OCI-LY3 (cell line): ENCODE measurements around the gene SPATS2.

Experiments used
- H2AFZ ChIP-seq: fragments of 200-600, 300-600 bp; shearing (Covaris generic); 2 replicates; pipeline ENCODE4 v1.6.0; 2014; ENCODE audit warnings: antibody characterized with exemption, low read depth, low read length
- H3K27ac ChIP-seq: fragments of 200-600, 300-600 bp; sonication (generic); 2 replicates; pipeline ENCODE4 v1.5.1; 2014; ENCODE audit warnings: mild to moderate bottlenecking, low read length, moderate library complexity, mixed read lengths
- H3K27me3 ChIP-seq: fragments of 200-600, 300-600 bp; sonication (generic); 2 replicates; pipeline ENCODE4 v1.6.1; 2014; ENCODE audit warnings: low read depth, low read length, mixed read lengths
- H3K36me3 ChIP-seq: fragments of 200-600, 300-600 bp; sonication (generic); replicated peaks from 2 replicates; pipeline ENCODE3; 2014; ENCODE audit warnings: low read depth, low read length, mixed read lengths
- H3K4me1 ChIP-seq: fragments of 300-600, 200-600 bp; sonication (generic); 2 replicates; pipeline ENCODE4 v1.6.1; 2014; ENCODE audit warnings: low read length, mixed read lengths
- H3K4me2 ChIP-seq: fragments of 200-600, 300-600 bp; sonication (generic); 2 replicates; pipeline ENCODE4 v1.6.1; 2014; ENCODE audit warnings: low read length, mixed read lengths
- H3K4me3 ChIP-seq: fragments of 300-600, 200-600 bp; sonication (generic); 2 replicates; pipeline ENCODE4 v1.5.1; 2014; ENCODE audit warnings: antibody characterized with exemption, mild to moderate bottlenecking, low read length, moderate library complexity
- H3K79me2 ChIP-seq: fragments of 300-600, 200-600 bp; shearing (Covaris generic); 2 replicates; pipeline ENCODE4 v1.6.1; 2014; ENCODE audit warnings: mild to moderate bottlenecking, low read length, mixed read lengths
- H3K9ac ChIP-seq: fragments of 300-600, 200-600 bp; shearing (Covaris generic); 2 replicates; pipeline ENCODE4 v1.6.0; 2014; ENCODE audit warnings: mild to moderate bottlenecking, low read length, moderate library complexity
- H3K9me3 ChIP-seq: fragments of 200-600, 300-600 bp; shearing (Covaris generic); 2 replicates; pipeline ENCODE4 v1.6.1; 2014; ENCODE audit warnings: low read length, mixed read lengths; ENCODE audit not compliant: insufficient read depth
- H4K20me1 ChIP-seq: fragments of 200-600, 300-600 bp; sonication (generic); 2 replicates; pipeline ENCODE4 v1.6.1; 2016; ENCODE audit warnings: low read length, mixed read lengths; ENCODE audit not compliant: insufficient read depth
- CTCF ChIP-seq: fragments of 200-600, 300-600 bp; sonication (generic); IDR thresholded peaks from 2 replicates; pipeline ENCODE4 v1.5.1; 2014; ENCODE audit warnings: antibody characterized with exemption, low read length, low read depth
- EZH2phosphoT487 ChIP-seq: fragments of 200-600 bp; shearing (Covaris generic); IDR thresholded peaks from 2 replicates; pipeline ENCODE4 v1.6.1; 2018; ENCODE audit warnings: antibody characterized with exemption, mixed run types, low read depth

SPATS2 gene

DNA sequence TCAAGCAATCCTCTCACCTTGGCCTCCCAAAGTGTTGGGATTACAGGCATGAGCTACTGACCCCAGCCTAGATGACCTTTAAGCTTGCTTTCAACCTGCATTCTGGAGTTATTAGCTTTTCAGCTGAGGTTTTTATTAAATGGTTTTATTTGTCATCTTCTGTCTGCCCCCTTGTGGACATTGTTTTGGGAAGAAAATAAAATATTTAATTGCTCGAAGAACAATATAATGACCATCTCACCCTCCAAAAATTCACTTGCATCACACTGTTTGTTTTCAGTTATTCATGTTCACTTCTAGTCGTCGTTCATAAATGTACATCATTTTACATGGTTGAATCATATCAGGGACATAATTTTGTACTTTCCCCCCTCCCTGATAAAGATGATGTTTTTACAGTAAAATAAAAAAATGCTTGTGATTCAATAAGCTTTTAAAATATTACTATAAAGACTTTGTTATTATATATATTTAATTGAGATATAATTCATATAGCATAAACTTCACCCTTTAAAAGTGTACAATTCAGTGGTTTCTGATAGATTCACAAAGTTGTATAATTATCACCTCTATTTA, 10.1 kb upstream of the SPATS2 start:
- H3K79me2 ChIP-seq = no peaks in the 10 kb centered on the region
- no peaks in the 10 kb centered on the region for H4K20me1 ChIP-seq
- peak overlapping the region; percentile 28 for H3K4me2 ChIP-seq
- TF ChIP-seq CTCF (peak; percentile 62), EZH2phosphoT487 (no peak)
- 0 out of 2 replicates have a peak overlapping the region, but pooled peaks have one; percentile 21 for H3K4me3 ChIP-seq
- H3K9ac ChIP-seq = no peak overlapping the region
- H3K36me3 ChIP-seq = no peaks in the 10 kb centered on the region
- peaks cover 7% of the 10 kb centered on the region; the same call in 1 of the 2 replicates for H3K4me1 ChIP-seq
- 0 out of 2 replicates have a peak overlapping the region, but pooled peaks have one; percentile 19 for H2AFZ ChIP-seq
- H3K27me3 ChIP-seq = 0 out of 2 replicates have a peak, but pooled peaks cover 3% of the 10 kb centered on the region
- H3K9me3 ChIP-seq = no peaks in the 10 kb centered on the region
- no peak overlapping the region for H3K27ac ChIP-seq

GRCh38 chr12:49358483-49359141, 8.7 kb upstream of the SPATS2 start:
- no peak overlapping the region for H3K9ac ChIP-seq
- no peak overlapping the region for H2AFZ ChIP-seq
- no peaks in the 10 kb centered on the region for H3K9me3 ChIP-seq
- no peak overlapping the region for H3K4me3 ChIP-seq
- H3K27ac ChIP-seq = no peak overlapping the region
- no peaks in the 10 kb centered on the region for H4K20me1 ChIP-seq
- H3K36me3 ChIP-seq = no peaks in the 10 kb centered on the region
- no peaks in the 10 kb centered on the region for H3K79me2 ChIP-seq
- no peaks in the 10 kb centered on the region for H3K27me3 ChIP-seq
- H3K4me1 ChIP-seq = peaks cover 7% of the 10 kb centered on the region; the same call in 1 of the 2 replicates
- TF ChIP-seq CTCF = peak; percentile 93
- TF ChIP-seq EZH2phosphoT487 = no peak
- peak overlapping the region; percentile 40 for H3K4me2 ChIP-seq

DNA sequence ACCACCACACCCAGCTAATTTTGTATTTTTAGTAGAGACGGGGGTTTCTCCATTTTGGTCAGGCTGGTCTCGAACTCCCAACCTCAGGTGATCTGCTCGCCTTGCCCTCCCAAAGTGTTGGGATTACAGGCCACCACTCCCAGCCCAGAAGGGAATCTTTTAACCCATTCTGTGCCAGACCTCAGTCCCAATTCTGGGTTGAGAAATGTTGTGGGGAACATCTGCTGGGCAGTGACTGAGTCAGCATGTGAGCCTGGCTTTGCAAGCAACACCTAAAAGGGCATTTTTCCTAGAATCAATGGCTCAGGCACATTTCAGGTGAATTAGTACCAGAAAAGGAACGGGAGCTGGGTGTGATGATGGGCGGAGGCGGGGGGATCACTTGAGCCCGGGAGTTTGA, 7.6 kb upstream of the SPATS2 start:
- Histone ChIP-seq H3K4me3 (no peak overlapping the region), H3K36me3 (no peaks in the 10 kb centered on the region), H3K27ac (no peak overlapping the region), H3K79me2 (no peaks in the 10 kb centered on the region), H3K9me3 (no peaks in the 10 kb centered on the region), H3K4me1 (peaks cover 7% of the 10 kb centered on the region; the same call in 1 of the 2 replicates), H3K4me2 (no peak overlapping the region), H3K9ac (no peak overlapping the region), H3K27me3 (no peaks in the 10 kb centered on the region), H4K20me1 (no peaks in the 10 kb centered on the region), H2AFZ (no peak overlapping the region)
- TF ChIP-seq CTCF (no peak), EZH2phosphoT487 (no peak)

DNA sequence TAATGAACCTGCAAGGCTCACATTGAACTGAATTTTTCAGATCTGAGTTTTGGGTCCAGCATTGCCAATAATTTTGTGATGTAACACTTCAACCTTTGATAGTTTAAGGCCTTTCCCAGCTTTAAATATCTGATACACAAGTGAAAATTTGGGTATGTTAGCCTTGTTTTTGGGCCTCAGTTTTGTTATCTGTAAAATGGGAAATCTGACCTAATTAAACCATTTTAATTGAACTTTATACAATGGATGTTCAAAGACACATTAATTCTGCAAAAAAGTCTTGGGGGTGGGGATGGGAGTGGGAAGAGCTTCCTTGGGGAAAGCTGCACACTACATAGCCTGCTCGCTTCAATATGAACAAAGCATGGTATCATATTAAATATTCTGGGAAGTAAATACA, 5.2 kb upstream of the SPATS2 start:
- Histone ChIP-seq H3K79me2 (peaks cover 3% of the 10 kb centered on the region; the same call in 1 of the 2 replicates), H3K9me3 (no peaks in the 10 kb centered on the region), H3K36me3 (no peaks in the 10 kb centered on the region), H3K4me2 (no peak overlapping the region), H3K27ac (no peak overlapping the region), H3K4me1 (peaks cover 7% of the 10 kb centered on the region; the same call in 1 of the 2 replicates), H3K4me3 (no peak overlapping the region), H3K9ac (no peak overlapping the region), H3K27me3 (no peaks in the 10 kb centered on the region), H2AFZ (no peak overlapping the region), H4K20me1 (no peaks in the 10 kb centered on the region)
- TF ChIP-seq EZH2phosphoT487 (no peak), CTCF (no peak)
